ENCODE measurements around the gene KRTAP5-2.

DNA sequence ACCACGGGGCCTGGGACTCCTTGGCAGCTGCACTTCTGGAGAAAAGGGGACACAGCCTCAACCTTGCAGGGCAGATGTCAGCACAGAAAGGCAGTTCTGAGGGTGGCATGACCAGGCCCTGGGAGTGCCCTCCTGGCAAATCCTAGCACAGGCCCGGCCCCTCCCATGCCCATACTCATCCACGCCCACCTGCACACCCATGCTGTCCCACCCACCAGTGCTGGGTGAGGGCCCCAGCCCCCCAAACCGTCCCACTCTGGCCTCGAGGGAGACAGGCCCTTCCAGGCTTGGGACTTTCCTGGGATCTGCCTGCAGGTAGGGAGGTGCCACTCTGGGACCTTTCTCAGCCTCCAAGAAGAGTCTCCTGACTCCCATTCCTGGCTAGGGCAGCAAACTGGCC is 36.1 kb downstream of the KRTAP5-2 start:
- TF ChIP-seq EZH2 (IDR thresholded peaks at IDR 0.05; ENCODE audit: insufficient read depth, poor library complexity, severe bottlenecking) (no peak), EZH2phosphoT487 (IDR thresholded peaks at IDR 0.05; ENCODE audit: insufficient read depth, low read depth) (no peak)
